ENCODE results near the gene WDSUB1.

The WDSUB1 gene

DNA sequence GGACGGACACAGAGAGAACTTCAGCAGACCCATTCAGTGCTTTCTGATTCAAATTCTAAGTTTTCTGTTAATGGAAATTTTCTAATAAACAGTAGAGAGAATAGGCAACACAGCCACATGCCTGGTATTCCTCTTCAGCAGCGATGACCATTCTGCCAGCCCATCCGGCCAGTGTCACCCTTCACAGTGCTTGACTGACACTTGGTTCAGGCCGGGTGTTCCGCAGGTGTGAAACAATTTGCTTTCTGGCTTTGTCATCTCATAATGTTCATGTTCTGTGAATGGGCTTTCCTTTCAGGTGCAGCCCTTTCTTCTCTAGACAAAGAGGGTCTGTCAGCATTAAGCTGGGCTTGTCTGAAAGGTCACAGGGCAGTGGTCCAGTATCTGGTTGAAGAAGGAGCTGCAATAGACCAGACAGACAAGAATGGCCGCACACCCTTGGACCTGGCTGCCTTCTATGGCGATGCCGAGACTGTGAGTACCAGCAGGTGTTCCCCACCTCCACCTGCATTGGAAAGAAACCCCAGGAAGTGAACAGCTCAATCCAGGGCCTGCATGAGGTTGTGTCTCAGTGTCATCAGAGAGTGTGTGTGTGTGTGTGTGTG is 67.0 kb downstream of the WDSUB1 start:
- no peak for DNase-seq

- no peak for DNase-seq
These were observed 68.1 kb downstream of the WDSUB1 start for GRCh38 chr2:159218389-159218788.

DNA sequence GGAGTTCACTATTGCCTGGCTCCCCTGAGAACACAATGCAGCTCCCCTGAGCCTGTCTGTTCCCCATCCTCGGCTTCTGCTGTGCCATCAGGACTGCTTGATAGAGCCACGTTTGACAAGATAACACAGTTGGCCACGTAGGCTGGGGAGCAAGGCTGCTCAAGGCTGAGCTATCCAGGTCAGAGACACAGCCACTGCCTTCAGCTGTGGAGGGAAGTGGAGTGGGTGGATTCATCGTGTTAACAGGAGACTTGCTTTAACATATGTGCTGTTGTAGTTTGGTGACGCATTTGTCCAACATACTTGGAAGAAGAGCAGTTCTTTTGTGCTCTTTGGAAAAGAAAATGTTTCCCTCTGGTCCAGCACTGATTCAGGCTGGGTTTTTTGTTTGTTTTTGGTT is 68.8 kb downstream of the WDSUB1 start:
- DNase-seq = no peak

DNA sequence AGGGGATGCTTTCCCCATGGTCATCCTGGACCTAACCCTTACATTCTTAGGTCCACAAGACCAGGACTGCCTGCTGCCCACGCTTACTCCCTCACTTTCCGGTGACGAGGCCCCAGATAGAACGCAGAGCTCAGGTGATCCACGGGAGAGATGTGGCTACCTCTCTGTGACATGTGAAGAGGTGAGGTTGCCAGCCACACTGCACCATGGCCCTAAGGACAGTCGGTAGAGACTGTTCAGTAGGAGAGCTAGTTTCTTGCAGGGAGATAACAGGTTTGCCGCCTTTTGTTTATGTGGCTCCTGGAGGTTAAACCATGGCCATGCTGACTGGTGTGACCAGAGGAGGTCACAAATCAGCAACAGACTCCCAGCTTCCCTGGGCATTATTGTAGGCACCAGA is 71.4 kb downstream of the WDSUB1 start:
- DNase-seq = no peak

- DNase-seq = no peak
These were observed 72.1 kb downstream of the WDSUB1 start for GRCh38 chr2:159214325-159214865.

DNA sequence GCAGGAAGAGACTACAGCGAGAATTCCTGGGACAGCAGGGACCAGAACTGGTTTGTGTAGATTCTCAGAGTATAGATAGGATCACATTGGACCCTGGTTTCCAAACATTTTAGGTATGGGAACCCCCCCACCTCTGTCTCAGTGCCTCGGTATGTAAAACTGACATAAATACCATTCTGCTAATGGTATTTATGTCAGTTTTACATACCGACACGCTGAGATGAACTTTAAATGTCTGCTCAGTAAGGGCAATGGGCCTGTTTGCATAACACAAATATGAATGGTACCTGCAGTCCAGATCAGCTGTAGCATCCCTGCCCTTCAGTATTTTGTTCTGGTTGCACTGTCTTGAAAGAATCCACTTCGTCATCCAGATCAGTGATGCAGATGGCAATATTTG is 73.2 kb downstream of the WDSUB1 start:
- DNase-seq = no peak

DNA sequence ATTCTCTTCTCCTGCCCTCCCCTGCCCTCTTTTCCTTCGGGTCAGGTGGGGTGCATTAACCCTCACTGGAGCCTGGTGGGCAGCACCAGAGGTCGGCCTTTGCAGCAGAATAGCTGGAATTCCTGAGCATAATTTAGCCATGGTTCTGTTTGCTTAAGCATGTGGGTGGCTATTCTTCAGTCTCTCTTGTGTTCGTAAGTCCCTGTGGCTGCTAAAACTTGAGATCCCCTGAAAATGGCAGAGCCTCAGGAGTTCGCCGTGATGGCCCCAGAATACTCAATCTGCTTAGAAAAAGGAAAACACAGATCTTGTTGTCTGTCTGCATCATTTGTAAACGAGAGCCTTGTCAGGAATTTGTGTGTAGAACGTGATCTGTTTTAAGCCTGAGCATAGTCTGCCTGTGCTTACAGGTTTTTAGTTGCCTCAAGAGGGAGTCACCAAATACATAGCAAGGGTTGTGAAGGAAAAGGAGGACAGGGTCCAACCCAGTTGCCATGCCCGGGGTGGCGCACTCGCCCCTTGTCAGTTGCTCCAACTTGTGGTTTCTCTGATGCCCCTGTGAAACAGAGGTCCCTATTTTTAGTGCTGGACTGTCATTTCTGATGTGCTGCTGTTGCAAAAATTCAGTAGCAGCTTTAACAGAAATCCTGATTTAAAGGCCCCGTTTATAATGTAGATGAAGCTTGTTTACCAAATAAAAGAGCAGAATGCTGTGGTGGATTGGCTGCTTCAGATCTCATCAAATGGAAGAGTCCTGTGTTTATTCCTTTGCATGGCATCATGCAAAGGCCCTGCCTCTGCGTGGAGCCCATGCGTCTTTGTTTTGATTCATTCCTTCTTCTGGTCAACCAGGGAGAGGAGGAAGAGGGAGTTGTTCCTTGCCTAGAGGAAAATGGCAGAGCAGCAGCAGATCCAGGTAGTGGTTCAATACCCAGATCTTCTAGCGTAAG is 74.8 kb downstream of the WDSUB1 start:
- DNase-seq = no peak

DNA sequence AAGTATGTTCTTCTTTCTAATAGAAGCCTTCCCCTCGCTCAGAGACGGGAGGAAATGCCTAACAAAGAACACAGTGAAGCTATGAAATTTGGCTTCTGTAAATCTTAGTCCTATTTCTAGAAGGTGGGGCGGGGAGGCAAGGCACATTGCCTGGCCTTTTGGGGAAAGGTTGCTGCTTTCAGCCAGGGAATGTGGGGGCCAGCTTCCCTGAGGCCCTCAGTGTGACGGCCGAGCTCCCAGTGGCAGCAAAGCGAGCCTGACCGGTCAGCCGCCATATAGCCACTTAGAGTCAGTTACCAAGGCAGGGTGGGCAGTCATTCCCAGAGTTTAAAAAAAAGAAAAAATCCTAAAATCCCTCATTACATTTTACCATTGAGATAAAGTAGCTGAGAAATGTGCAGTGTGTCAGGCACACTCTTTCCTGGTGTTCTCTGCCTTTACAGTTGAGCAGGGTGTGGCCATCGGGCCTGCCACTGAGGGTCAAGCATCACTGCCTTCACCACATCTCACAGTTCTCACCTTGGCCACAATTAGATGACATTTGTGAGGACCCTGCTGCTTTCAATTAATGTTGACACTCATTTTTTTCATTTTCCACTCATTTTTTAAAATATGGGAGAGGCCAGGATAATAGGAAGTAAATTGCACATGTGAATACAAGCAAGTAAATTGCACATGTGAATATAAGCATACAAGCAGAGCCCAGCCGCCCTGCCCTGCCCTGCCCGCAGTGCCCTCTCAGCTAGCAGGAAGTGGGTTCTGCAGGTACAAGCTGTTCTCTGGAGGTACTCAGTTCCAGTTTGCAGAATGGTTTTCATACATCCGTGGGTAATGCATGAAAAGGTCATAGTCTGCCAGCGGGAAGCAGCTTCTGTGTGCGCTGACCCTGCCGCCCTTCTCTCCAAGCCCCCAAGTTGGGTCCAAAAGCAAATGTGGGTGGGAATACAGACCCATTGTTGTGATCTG is 76.9 kb downstream of the WDSUB1 start:
- DNase-seq = no peak

GRCh38 chr2:159208438-159208837 is 78.1 kb downstream of the WDSUB1 start:
- DNase-seq = no peak

- no peak for DNase-seq
These were observed 79.6 kb downstream of the WDSUB1 start for GRCh38 chr2:159206736-159207380.

GRCh38 chr2:159204381-159205144 is 81.9 kb downstream of the WDSUB1 start:
- DNase-seq = no peak

GRCh38 chr2:159202568-159203071 is 83.9 kb downstream of the WDSUB1 start:
- no peak for DNase-seq

GRCh38 chr2:159201360-159202063 is 85.0 kb downstream of the WDSUB1 start:
- DNase-seq = no peak

GRCh38 chr2:159200498-159200897 is 86.0 kb downstream of the WDSUB1 start:
- DNase-seq = no peak

DNA sequence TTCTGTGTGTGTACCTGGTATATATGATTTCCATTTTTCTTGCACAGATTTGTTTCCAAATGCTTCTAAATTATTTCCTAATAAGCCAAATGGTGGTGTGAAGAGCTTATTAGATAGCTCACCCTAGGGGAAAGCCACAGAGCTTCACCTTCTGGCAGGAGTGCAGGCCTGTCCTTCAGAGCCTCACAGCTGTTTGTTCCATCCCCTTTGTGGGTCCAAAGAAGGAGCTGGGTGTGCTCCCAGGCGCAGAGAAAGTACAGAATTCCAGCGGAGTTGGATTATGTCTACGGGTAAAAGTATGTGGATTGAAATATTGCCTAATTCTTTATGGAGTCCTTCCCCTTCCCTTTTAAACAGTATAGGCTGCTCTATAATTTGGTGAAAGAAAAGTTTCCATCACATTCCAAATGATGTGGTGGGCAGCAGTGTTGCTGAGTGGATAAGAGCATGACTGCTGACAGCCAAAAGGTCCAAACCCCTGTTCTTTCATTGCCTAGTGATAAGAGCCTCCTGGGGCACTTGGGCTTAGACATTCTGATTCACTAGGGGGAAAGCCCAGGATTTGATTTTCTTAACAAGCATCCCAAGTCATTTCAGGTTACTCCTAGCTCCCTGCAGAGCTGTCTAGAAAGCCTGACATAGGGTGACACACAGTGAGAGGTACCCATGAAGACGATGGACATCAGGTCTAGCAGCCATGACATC is 86.6 kb downstream of the WDSUB1 start:
- DNase-seq = no peak

DNA sequence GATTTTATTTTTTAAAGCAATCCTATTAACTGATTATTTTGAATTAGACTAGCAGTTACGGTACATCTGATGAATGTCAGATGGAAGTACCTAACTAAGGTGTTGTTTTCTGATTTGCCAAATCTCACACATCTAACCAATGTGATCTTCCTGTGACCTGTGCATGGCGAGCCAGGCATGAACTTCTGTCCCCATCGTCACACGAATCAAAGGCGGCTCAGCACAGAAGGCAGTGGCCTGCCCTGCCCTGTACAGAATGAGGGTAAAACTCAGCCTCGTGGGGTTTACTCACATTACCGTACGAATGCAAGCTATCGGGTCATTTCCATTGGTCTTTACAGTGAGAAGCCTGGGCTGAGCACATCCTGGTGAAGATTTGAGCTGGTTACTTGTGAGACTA is 87.3 kb downstream of the WDSUB1 start:
- DNase-seq = no peak

GRCh38 chr2:159196393-159196925 is 90.0 kb downstream of the WDSUB1 start:
- no peak for DNase-seq

DNA sequence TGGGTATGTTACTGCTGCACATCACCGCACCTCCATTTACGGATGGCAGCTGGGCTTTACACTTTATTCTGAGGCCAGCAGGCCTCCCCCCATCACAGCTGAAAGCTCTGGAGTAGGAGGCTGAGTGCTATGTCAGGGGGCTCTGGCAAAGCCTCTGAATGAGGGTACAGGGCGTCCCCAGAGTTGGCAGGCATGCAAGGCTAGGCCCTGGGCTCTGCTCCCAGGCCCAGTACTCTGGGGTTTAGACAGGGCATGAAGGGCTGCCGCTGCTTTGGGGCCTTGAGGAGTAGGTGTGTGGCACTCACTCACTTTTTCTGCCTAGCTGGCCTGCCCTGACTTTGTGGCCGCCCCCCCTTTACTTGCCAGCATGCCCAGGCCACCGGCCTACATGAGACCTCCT is 90.8 kb downstream of the WDSUB1 start:
- no peak for DNase-seq

- no peak for DNase-seq
These were observed 92.3 kb downstream of the WDSUB1 start for GRCh38 chr2:159194241-159194640.

GRCh38 chr2:159193791-159194190 is 92.7 kb downstream of the WDSUB1 start:
- no peak for DNase-seq
